Activated CD4-positive, alpha-beta T cell treated with anti-CD3 and anti-CD28 coated beads, Interleukin-2, Interleukin-6, amounts not matched to agents 100 ng/mL and 50 ng/mL, durations not matched to agents 16 hours and 8 hours (primary cell): ENCODE measurements around the gene ACACA.

Experiments used
- DNase-seq: peaks from one replicate; pipeline ENCODE4 v3.0.0-alpha.2; 2020

ACACA gene

DNA sequence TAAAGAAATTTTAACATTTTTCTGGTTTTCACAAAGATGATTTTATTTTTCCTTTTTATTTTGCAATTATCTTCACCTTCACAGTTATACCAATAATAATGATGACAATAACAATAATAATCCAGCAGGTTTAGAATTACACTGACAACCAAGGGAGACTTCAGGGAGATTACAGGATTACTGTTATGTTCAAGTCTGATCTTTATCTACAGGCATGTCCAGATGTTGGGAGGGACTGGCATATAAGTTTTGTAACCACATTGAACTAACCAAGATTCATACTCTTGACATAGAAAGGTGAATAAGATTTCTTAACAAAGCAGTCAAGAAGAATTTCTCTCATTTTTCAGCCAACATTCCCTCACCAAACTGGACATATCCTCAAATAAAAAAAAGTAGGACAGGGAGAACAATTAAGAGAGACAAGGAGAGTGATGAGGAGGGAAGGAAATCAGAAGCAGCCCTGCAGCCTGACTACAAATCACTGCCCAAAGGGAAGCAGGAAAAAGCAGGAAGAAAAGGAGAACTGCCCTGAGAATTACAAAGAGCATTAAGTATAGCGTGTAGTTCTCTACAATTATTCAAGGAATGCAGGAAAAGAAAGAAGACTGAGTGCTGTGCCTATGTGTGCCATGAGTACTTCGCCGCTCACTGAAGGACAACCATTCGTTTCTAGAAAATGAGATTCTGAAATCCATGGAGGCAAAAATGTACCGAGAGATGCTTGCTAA lies 186.6 kb downstream of the ACACA start:
- no peak for DNase-seq

GRCh38 chr17:37218849-37219248 lies 187.8 kb downstream of the ACACA start:
- no peak for DNase-seq

DNA sequence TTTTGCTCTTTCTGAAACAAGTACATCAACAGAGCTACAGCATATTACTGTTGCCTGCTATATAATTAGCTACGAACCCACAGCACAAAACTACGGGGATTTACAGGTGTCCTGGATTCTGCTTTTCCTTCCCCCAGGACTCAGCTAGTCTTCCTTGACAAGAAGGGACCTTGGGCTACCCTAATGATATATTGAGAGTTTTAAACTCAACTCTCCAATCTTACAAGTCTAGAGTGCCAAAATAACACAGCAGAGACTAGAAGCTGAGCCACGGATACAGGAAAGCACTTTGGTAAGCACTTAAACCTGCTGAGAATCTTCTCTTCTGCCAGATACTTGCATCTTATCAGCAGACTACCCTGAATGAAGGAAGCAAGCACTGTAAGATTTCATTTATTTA lies 192.2 kb downstream of the ACACA start:
- no peak for DNase-seq

GRCh38 chr17:37213927-37214326 lies 192.7 kb downstream of the ACACA start:
- DNase-seq, result no peak

DNA sequence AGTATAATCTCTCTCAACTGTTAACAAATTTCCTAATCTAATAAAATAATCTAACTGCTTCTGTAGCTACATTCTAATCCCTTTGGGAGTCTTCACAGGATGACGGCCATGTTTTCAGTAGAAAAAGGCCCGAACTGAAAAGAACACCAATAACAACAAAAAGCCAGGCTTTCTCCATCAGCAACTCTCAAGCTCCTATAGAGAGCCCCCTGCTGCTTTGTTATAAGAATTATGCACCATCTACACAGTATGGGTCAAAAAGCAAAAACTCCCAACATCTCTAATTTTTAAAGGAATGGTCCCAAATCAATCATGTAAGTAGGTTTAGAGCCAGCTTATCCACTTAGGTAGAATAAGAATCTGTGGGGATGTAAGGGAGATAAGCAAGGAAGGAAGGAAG lies 194.5 kb downstream of the ACACA start:
- DNase-seq, result no peak

DNA sequence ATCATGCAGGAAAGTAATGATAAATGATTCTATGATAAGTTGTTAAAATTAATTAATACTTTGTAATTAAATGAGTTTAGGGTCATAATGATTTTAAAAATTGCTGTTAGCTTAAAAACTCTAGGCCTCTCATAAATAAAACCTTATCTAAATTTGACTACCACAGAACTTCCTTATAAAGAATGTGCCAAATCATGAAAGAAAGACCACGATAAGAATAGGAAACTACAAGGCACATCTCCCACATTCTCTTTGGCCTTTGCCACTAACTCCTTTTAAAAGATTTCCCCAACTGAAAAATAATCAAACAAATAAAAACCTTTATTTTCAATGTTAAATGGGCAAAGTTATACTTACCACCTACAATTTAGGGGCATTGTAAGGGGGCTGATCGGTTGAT lies 195.5 kb downstream of the ACACA start:
- no peak for DNase-seq

- DNase-seq, result no peak
Measured at GRCh38 chr17:37207103-37207502, 199.5 kb downstream of the ACACA start.

DNA sequence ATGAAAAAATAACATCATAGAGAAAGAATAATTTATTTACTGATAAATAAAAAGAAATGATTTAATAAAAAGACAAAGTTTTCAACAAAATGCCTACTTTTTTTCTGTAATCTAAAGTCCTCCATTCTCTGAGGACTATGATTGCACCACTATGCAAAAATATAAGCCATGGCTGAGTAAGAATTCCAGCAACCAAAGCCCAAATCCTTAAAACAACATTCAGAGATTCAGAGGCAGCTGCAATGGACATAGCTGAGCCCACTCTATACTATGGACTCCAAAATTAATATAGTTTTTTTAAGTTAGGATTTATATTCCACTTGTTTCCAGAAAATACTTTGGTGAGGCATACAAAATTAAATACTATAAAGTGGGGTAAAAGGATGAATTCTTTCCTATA lies 200.3 kb downstream of the ACACA start:
- DNase-seq, result no peak

- DNase-seq, result no peak
Measured at GRCh38 chr17:37200497-37200896, 206.1 kb downstream of the ACACA start.

DNA sequence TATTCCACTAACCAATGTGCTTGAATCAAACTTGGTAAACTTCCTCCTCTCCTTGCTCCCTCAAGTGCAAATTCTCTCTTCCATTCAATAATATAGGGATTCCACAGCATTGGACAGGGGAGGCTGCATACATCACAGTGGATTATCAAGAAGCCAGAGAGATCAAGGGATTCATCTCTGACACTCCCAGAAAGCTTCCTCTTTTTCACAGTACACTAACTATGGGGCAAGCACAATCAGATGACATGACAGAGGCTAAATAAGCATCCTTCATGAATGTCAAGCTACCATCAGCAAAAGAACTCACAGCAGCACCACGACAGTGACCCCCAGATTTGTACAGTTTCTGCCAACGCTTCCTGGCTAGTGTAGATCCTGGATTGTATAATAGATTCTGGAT lies 209.3 kb downstream of the ACACA start:
- no peak for DNase-seq

GRCh38 chr17:37194208-37194607 lies 212.4 kb downstream of the ACACA start:
- DNase-seq, result no peak

- no peak for DNase-seq
Measured at GRCh38 chr17:37191219-37191618, 215.4 kb downstream of the ACACA start.

DNA sequence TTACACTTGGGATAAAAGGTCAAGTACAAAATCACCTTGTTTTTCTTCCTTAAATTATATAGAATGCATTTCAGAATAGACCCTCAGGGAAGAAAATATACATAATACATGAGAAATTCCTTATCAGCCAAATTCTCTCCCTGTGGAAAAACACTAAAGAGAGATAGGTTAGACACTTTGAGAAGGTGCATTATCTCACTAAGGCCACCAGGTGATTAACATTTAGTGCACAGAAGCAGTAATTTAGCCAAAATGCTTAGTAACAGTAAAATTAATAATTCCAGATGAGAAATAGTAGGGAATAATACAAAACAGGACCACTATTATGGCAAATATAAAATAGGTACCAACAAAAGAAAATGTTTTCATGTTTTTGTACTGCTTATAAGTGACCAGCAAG lies 216.1 kb downstream of the ACACA start:
- DNase-seq, result no peak

DNA sequence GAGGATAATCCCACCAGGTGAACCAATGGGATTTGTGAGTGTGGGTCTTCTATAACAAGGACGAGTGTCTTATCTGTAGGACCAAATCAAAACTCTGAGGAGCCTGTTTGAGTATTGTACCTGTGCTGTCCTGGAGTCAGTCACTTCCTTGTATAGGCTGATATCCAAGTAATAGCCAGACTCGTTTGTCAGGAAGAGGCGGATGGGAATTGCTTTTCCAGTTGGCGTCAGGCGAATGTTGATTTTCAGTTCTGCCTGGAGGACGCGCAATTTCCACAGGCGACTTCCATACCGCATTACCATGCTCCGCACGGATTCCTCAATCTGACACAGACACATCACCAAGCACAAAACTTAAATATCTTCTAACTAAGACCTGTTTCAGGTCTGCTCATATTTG lies 218.5 kb downstream of the ACACA start:
- DNase-seq, result no peak

GRCh38 chr17:37187262-37187661 lies 219.4 kb downstream of the ACACA start:
- no peak for DNase-seq

DNA sequence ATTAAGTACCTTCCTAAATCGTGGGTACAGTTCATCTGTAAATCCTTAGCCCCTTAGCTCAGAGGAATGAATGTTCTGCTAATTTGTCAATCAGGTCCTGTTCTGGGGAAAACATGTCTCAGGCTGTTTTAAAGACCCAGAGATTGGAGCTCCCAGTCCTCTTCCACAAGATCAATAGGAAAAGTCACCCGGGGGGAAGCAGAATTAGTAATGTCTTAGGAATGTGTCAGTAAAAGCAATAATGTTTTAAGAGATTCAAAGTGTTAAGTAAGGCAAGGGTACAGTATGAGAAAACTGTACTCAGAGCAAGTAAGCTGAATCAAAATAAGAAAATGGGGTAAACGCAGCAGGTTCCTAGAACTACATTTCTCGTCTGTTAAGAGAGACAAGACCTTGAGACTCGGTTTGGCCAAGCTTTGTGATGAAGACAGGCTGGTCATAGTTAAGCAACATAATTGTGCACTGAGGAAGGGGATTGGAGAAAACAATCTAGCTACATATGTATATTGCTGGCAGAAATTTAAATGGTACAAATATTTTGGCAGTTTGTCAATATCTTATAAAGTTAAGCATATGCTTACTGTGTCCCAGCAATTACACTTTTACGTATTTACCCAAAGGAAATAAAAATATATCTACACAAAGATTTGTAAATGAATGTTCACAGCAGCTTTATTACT lies 223.7 kb downstream of the ACACA start:
- DNase-seq, result no peak

- DNase-seq, result no peak
Measured at GRCh38 chr17:37180376-37180775, 226.3 kb downstream of the ACACA start.

DNA sequence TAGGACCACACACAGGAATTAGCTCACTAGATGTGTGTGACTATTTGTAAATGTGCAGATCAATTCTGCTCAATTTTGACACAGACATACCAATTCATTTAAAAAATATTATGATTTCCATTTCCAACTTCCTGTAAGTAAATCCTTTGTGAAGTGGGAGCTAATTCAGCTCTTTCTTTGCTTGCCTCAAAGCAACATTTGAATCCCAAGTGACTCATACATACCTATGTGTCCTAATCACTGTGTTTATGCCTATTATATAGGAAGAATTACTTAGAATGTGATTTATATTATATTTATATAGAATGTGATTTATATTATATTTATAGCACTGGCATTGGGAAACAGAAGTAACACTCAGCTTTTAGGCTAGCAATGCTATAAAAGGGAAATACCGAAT lies 226.7 kb downstream of the ACACA start:
- DNase-seq, result no peak

- DNase-seq, result no peak
Measured at GRCh38 chr17:37177254-37177870, 229.3 kb downstream of the ACACA start.

DNA sequence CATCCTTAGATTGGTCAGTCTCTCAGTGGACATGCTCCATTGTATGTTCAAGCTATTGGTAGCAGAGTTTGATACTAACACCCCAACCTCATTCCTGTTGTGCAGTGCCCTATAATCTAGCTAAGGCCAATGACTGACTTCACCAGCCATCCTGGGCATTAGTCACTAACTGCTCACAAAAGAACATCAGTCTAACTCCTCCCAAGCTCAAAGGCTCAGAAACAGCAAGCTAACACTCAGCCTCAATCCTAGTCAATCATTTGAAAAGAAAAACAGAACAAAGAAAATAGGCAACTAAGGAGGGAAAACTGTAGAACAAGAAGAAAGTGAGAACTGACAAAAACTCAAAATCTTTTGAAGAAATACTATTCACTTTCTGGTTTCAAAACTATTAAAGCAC lies 229.9 kb downstream of the ACACA start:
- DNase-seq, result no peak

DNA sequence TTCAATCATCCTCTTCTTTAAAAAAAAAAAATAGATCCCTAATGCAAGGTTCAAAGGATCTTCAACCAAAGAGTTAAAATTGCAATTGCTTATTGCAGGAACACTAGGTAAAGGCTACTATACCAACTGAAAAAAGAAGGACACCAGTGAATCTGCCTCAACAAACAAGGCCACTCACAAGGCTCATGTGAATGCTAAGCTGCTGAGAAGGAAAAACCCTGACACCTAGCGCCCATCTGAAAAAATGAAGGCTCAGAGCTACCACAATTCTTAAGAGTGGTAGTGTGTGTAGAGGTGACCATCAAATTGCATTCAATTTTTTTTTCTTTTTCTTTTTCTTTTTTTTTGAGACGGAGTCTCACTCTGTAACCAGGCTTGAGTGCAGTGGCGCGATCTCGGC lies 232.4 kb downstream of the ACACA start:
- no peak for DNase-seq

DNA sequence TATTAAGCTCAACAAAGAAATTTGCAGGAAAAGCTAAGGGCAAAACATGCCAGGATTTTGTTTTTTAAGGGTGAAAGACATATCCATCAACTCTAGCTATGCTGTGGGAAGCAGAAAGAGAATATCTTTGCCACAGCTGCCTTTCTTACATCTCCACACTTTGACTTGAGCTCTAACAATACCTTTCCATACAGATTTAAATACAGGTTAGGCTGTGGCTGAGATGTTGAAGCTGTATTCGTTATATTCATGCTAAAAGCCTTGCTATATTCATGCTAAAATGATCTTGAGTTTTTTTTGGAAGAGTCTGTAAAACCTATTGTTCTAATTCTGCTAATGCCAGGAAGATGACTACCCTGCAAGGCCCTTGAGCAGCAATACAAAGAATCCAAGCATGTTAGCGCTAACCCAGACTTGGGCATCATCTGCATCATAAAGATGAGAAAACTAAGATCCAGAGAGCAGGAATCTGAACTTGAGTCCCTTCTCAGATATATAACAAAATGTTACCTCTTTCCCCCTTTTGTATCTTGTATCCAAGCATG lies 235.7 kb downstream of the ACACA start:
- DNase-seq, result no peak

DNA sequence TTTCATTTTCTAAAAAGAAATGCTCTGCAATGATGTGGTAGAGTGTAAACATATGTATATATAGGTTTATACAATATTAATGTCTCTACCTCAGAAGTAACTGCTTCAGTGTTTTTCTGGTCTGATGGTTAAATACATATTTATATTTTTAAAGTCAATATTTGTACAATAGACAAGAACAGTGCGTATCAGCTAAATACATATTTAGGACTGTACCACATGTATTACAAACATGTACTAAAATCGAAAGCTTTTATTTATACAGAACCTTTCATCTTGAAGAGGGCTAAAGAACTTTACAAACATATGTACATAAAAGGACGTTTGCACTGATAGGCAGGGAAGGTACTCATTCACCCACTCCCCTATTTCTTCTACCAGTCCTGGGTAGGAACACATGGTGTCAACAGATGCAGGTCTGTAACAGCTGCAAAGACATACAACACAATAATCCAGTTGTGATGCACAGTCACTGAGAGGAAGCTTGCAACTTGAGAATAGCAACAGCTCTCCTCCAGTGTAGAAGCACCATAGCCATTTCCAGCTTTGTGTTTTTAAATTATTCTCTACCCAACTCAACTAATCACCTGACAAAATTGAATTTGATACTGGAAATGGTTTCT lies 237.8 kb downstream of the ACACA start:
- no peak for DNase-seq

- DNase-seq, result no peak
Measured at GRCh38 chr17:37167756-37168155, 238.9 kb downstream of the ACACA start.
